Measurements from ENCODE around the gene TOP3A. TPM values are rescaled to one million over a fixed set of nuclear protein-coding genes. Genes with fewer than 3 reads are reported as not detected.
"Not testable (repeated sequence)": the region's sequence is repeated elsewhere in the genome, so short reads cannot be mapped to it uniquely, and the experiment has no call there.

The TOP3A gene
- total RNA-seq, 1 donor from 2014 or later = 14.1 TPM

DNA sequence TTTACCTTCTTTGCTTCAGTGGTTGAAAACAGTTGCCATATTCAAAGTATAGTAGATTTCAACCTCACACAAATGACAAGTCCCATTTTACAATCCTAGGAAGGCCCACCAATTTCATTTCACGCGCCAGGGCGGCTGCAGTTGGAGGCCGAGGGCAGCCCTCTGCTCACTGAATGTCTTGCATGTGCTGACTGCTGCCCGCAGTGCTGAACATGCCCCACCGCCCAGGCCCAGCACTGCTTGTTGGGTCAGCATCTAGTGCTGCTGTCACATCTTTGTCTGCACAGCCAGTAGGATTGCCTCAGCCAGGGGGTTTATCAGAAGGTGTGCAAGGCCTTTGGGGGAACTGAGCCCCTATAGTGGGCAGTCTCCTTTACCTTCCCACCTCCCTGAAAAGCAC, 11.8 kb upstream of the TOP3A start:
- DNase-seq (ENCODE audit: low spot score) = no peak
- intact Hi-C loops (cut with DNase I) = no loop called here

DNA sequence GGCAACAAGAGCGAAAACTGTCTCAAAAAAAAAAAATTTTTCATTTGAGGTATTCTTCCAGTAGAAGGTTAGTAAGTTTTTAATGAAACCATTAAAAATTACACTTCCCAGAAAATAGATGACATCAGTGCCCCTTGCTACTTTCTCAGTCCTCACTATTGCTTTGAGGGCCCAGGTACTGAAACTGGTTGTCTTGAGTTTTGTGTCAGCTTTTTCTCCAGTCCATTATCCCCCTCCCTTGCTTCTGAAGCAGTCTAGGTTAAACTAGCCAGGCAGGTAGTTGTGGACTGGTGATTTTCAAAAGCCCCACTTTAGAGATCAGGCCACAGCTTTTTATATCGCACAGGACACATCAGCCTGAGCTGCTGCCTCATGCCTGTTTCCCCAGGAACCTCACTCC, 11.2 kb upstream of the TOP3A start:
- DNase-seq (ENCODE audit: low spot score) = no peak
- intact Hi-C loops (cut with DNase I) = no loop called here

DNA sequence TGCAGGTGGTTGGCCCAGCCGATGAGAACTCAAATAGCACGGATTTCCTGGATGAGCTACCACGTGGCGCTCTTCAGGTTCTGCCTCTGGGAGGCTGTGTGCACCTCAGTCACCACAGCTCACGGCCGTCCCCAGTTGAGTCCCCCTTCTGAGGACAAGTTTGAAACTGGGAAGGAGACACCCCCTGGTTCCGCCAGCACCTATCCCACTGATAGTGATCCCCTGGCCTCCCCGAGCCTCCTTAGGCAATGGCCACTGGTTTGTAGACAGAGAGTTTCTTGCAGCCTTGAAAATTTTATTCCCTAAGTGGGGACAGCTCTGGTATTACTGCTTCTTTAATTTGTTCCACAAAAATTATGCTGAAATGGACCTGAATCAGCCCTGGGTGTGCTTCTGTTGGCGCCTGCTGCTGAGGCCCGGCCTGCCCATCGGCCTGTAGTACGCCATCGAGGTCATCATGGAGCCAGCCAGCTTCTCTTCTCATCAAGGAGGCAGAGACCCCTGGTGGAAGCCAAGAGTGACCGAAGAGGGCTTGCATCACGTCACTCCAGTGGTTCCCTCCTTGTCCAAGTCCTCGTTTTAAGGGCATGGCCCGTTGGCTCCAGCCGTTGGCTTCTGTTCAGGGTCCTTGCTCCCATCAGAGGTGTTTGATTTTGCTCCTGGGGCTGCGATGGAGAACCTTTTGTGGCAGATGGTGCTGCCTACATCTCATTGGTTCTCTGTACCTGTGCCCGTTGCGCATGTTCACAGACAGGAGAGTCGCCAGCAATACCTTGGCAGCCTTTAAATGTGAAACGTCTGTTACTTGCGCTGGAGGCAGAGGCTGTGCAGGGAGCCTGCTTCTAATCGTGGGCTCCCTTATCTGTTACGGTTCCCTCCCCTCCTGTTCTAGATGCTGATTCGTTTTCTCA, 9.6 kb upstream of the TOP3A start:
- DNase-seq (ENCODE audit: low spot score) = no peak
- intact Hi-C loops (cut with DNase I) = no loop called here

DNA sequence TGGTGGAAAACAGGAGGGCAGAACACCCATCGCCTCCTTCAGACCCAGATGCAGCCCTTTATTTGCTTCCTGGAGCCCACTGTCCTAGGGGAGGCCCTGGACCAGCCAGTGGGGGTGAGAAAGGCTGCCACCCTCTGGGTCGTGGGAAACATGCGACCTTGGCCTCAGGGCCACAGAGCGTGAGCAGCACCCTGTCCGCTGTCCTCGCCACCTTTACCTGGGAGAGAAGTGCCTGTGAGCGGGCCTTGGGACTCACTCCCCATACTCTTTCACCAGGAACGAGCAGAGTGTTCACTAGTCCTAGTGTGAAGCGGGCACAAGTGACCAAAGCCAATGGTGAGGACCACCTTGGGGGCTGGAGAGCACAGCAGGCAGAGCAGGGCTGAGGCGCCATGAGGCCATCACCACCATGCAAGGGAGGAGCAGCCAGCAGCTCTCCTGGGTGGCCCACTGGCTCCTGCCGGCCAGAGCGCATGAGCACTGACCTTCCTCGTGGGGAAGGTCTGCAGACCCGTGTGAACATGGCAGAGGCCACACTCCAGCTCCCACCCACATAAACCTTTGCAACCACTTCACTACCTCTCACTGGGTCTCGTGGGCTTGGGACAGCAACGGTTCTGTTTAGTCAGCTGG, 8.8 kb upstream of the TOP3A start:
- no peak for DNase-seq (ENCODE audit: low spot score)

DNA sequence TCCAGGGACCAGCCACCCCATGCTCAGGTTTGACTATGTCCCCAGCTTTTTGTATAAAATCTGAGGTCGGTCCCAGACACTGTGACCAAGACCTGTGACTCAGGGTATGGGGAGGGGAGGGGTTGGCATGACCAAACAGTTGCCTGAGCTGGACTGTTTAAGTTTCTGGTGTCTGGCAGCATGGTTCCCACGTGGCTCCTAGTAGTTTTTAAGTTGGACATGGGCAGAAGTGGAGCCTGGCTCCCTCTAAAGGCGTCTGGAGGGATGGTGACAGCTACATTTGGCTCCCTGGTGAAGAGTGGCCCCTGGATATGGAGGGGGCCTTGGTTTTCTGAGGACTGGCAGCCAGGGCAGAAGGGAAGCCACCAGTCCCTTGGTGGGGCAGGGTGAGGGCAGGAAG, 8.2 kb upstream of the TOP3A start:
- DNase-seq (ENCODE audit: low spot score) = no peak
- intact Hi-C loops (cut with DNase I) = no loop called here

More for the DNA sequence above, 8.8 kb upstream of the TOP3A start:
- intact Hi-C loops (cut with DNase I) = no loop called here

DNA sequence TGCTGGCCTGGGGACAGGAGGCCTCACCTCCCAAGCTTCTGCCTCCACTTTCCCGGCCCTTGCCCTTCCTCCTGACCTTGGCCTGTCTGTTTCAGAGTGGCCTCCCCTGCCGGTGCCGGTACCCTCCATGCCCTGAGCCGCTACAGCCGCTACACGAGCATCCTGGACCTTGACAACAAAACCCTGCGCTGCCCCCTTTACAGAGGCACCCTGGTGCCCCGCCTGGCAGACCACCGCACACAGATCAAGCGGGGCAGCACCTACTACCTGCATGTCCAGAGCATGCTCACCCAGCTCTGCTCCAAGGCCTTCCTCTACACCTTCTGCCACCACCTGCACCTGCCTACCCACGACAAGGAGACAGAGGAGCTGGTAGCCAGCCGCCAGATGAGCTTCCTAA, 7.7 kb upstream of the TOP3A start:
- intact Hi-C loops (cut with DNase I) = no loop called here
- no peak for DNase-seq (ENCODE audit: low spot score)

DNA sequence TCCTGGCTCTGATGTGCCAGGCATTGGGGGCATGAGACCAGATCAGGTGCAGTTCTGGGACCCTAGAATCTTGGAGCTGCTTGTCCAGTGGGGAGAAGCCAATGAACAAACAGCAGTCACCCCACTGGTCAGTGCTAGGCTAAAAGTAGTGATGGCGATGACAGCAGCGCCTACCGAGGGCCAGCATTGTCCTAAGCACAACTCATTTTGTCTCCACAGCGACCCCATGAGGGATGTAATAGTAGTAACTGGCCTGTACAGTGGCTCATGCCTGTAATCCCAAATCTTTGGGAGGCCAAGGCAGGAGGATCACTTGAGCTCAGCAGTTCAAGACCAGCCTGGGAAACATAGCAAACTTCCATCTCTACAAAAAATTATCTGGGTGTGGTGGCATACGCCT, 6.5 kb upstream of the TOP3A start:
- intact Hi-C loops (cut with DNase I) = no loop called here
- no peak for DNase-seq (ENCODE audit: low spot score)

DNA sequence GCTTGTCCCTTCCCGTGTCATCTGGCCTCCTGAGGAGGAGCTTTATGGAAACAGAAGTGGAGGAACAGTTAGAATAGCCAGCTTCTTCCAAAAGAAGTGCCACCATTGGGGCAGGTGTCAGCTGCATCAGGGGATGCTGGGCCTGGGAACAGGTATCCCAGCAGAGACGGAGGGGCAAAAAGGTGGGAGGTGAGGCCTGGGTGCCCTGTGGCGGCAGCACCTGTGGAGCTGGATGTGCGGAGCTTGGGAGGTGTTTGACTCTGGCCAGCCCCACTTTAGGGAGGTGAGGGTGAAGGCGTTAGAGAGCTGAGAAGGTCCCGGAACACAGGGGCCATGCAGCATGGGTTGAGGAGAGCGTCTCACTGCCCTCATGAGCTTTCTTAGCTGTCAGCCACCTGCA, 5.5 kb upstream of the TOP3A start:
- intact Hi-C loops (cut with DNase I) = no loop called here
- no peak for DNase-seq (ENCODE audit: low spot score)

DNA sequence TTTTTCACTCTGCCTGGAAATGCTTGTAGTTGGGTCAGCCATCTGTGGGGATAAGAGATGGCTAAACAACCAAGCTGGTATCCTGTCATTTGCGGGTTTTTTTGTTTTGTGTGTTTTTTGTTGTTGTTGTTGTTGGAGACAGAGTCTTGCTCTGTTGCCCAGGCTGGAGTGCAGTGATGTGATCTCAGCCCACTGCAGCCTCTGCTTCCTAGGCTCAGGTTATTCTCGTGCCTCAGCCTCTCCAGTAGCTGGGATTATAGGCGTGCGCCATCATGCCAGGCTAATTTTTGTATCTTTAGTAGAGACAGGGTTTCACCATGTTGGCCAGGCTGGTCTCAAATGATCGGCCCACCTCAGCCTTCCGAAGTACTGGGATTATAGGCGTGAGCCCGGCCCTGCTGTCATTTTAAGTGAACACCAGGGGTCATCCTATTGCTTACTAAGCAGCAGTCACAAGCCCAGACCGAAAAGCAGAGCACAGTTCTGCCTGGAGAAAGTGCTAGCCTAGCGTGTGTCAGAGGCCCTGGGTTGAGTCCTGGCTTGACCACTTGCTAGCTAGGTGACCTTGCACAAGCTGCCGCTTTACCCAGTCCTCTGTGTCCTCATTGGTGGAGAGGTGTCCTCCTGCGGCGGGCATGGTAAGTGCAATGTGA, 4.9 kb upstream of the TOP3A start:
- intact Hi-C loops (cut with DNase I) = loop anchor here (5.0 kb wide), 2 partner anchors 43 to 72 kb away; partner anchors contain the start of gene SHMT1
- no peak for DNase-seq (ENCODE audit: low spot score)

DNA sequence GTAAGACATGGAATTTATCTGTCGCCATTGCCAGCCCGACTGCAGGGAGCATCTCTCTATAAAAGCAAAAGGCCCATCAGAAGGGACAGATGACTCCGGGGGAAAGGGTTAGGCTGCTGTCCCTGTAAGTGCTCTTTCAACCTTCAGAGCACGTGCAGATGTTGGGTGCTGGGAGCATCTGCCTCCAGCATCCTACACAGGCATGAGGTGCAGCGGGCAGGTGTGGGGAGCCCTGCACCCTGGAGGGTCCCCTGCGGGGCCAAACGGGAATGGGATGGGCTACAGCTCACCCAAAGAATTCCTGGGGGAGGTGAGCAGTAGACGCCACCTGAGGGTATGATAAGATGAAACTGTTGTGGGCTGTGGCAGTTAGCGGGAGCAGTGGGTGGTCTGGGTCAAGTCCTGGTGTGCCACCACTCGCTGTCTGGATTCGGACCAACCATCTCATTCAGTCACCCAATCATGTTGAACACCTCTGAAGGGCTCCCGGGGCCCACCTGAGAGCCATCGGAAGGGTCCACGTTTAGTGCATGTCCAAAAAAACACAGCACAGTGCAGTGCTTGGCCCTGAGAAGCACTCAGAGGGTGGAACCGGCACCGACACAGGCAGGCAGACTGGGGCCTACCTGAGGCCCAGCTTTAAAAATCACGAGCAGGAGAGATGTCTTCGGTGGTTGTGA, 4.1 kb upstream of the TOP3A start:
- no peak for DNase-seq (ENCODE audit: low spot score)
- intact Hi-C loops (cut with DNase I) = loop anchor here (5.0 kb wide), 2 partner anchors 43 to 72 kb away; partner anchors contain the start of gene SHMT1

DNA sequence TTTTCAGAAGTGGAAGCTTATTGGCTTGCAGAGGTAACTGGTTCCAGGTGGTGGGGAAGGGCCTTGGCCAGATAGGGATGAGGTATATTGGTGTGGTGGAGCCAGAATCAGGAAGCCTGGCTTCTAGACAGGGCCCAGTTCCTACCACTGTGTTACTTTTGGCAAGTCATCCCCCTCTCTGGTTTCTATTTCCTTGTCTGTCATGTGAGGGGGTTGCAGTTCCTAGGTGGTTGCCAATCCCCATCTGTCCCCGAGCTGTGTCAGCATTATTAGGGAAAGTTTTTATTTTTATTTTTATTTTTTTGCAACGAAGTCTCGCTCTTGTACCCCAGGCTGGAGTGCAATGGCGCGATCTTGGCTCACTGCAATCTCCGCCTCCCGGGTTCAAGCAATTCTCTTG, 3.3 kb upstream of the TOP3A start:
- intact Hi-C loops (cut with DNase I) = loop anchor here (5.0 kb wide), 2 partner anchors 44 to 71 kb away; partner anchors contain the start of gene SHMT1

DNA sequence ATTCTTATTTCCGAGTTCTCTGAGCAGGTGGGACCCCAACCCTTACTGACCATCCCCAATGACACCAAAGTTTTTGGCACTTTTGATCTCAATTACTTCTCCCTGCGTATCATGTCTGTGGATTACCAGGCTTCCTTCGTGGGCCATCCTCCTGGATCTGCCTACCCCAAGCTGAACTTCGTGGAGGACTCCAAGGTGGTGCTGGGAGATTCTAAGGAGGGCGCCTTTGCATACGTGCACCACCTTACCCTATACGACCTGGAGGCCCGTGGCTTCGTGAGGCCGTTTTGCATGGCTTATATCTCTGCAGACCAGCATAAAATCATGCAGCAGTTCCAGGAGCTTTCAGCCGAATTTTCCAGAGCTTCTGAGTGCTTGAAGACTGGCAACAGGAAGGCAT, 1.2 kb upstream of the TOP3A start:
- intact Hi-C loops (cut with DNase I) = loop anchor here (2.0 to 5.0 kb wide), 4 partner anchors 46 to 91 kb away; partner anchors contain the start of genes LLGL1, MIEF2 and SHMT1
- no peak for DNase-seq (ENCODE audit: low spot score)

More for the DNA sequence above, 3.3 kb upstream of the TOP3A start:
- no peak for DNase-seq (ENCODE audit: low spot score)

DNA sequence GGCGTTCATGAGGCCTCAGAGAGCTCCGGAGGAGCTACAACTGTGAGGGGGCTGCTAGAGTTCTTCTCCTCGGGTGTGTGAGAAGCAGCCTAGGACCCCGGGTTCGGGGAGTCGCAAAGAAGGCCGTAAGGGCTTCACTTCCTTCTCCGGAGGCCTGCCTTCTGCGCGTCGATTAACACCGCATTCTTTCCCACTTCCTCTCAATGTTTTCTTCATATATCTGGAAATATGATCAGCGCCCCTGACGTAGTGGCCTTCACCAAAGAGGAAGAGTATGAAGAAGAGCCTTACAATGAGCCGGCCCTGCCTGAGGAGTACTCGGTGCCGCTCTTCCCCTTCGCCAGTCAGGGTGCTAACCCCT, 748 bp upstream of the TOP3A start:
- no peak for DNase-seq (ENCODE audit: low spot score)
- intact Hi-C loops (cut with DNase I) = loop anchor here (2.0 to 5.0 kb wide), 4 partner anchors 47 to 91 kb away; partner anchors contain the start of genes LLGL1, MIEF2 and SHMT1

DNA sequence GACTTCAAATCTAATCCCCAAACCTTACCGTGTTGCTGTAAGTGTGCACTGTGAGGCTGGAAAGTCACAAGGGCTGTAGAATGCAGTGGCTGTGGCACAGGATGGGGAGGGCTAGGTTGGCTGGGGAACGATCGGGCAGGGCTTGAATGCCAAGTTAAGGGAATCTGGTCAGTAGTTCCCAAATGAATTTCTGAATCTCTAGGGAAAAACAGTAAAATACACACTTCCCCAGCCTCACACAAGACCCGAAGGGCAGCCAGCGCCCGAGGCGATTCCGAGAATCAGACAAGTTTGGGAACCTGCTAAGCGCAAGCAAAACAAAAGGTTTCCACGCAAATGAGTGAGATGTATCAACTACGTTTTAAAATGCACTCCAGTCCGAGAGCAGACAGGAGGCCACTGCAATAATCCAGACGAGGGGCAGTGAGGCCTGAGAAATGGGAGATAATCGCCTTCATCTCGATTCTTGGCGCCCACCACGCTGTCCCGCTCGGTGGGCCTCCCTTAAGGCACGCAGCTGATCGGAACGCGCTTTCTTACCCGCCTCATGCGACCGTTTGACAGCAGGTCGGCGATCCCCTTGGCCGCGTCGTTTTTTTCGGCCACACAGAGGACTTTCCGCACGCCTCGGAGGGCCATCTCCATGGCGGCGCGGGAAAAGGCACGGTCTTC, 599 bp downstream of the TOP3A start:
- no peak for DNase-seq (ENCODE audit: low spot score)
- intact Hi-C loops (cut with DNase I) = loop anchor here (2.0 kb wide), 2 partner anchors 53 to 89 kb away; partner anchors contain the start of genes LLGL1 and MIEF2

DNA sequence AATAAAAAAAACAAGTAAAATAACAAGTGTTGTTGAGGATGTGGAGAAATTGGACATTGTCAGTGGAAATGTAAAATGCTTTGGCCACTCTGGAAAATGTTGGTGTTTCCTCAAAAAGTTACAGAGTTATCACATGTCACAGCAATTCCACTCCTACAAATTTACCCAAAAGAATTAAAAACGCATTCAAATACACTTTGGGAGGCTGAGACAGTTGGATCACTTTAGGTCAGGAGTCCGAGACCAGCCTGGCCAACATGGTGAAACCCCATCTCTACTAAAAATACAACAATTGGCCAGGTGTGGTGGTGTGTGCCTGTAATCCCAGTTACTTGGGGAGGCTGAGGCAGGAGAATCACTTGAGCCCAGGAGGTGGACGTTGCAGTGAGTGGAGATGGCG, 5.6 kb downstream of the TOP3A start:
- no peak for DNase-seq (ENCODE audit: low spot score)
- intact Hi-C loops (cut with DNase I) = no loop called here

DNA sequence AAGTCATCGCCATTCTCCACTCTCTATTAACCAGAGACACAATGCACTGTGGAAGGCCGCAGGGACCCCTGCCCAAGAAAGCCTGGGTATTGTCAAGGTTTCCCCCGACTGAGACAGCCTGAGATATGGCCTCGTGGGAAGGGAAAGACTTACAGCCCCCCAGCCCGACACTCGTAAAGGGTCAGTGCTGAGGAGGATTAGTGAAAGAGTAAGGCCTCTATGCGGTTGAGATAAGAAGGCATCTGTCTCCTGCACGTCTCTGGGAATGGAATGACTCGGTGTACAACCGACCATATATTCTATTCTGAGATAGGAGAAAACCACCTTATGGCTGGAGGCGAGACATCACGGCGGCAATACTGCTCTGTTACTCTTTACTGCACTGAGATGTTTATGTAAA, 11.6 kb downstream of the TOP3A start:
- intact Hi-C loops (cut with DNase I); DNase-seq (ENCODE audit: low spot score): not testable (repeated sequence)

DNA sequence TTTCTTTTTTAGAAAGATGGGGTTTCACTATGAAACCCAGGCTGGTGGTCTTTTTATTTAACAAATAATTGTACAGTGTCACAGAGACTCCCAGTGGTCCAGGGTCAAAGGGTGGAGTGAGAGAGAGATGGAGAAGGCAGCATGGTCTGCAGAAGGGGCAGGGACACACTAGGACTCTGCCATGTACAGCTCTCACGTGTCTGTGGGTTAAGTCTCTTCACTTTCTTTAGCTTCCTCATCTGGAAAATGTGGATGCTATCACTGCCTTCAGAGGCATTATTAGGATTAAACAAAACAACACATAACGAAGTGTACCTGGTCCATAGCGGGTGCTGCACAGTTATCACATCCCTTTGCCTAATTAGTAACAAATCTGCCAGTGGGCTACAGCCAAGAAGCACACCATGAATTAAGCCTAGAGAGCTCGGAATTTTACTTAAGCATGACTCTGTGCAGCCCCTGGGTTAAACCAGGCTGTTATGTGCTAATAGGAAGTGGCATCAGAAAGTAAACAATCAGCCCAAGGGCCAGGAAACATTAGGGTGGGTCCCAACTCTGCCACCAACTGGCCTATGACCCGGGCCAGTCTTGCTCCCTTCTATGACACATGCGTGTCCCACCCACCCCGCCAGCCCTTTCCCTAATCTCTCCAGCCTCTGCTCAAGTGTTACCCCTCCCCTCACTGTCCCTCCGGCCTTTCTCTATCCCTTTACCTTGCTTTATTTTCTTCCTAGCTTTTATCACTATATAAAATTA, 13.9 kb downstream of the TOP3A start:
- intact Hi-C loops (cut with DNase I) = no loop called here

DNA sequence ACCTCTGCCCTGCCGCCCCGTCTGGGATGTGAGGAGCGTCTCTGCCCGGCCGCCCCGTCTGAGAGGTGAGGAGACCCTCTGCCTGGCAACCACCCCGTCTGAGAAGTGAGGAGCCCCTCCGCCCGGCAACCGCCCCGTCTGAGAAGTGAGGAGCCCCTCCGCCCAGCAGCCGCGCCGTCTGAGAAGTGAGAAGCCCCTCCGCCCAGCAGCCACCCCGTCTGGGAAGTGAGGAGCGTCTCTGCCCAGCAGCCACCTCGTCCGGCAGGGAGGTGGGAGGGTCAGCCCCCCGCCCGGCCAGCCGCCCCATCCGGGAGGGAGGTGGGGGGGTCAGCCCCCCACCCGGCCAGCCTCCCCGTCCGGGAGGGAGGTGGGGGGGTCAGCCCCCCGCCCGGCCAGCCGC, 16.7 kb downstream of the TOP3A start:
- intact Hi-C loops (cut with DNase I); DNase-seq (ENCODE audit: low spot score): not testable (repeated sequence)

More for the DNA sequence above, 13.9 kb downstream of the TOP3A start:
- no peak for DNase-seq (ENCODE audit: low spot score)
